ENCODE measurements around the gene HIRA. TPM values are rescaled to one million over a fixed set of nuclear protein-coding genes. Genes with fewer than 3 reads are reported as not detected.
A peak's percentile ranks its signal among the peaks of the same experiment; 100 is the strongest.

HIRA gene
- polyA plus RNA-seq, 2 of the 4 experiments (the other 2 are of a cell fraction), result 12.3 to 16.6 TPM

- TF ChIP-seq FOXS1 (CRISPR knock-in tag; IDR thresholded peaks at IDR 0.05) (peak; percentile 52; the same call in 1 of the 2 replicates), RCOR1 (IDR thresholded peaks at IDR 0.05; ENCODE audit: low read depth, low read length) (no peak), NFE2L2 (conservative IDR thresholded peaks at IDR 0.05; ENCODE audit: low read length) (no peak), CEBPB (IDR thresholded peaks at IDR 0.05) (no peak), MAX (IDR thresholded peaks at IDR 0.05) (peak; percentile 92), RAD21 (conservative IDR thresholded peaks at IDR 0.05 in 1 of 2, IDR thresholded peaks at IDR 0.05 in 1 of 2) (no peak), EP300 (IDR thresholded peaks at IDR 0.05) (no peak), POLR2A (IDR thresholded peaks at IDR 0.05; ENCODE audit: low read length) (peak; percentile 82), HDAC2 (IDR thresholded peaks at IDR 0.05) (no peak), ELK1 (IDR thresholded peaks at IDR 0.05; ENCODE audit: low read depth, low read length) (no peak), ZC3H11A (IDR thresholded peaks at IDR 0.05) (no peak; the same call in 1 of the 2 replicates), HMGXB4 (CRISPR knock-in tag; IDR thresholded peaks at IDR 0.05; ENCODE audit: borderline replicate concordance) (no peak), FOSL2 (IDR thresholded peaks at IDR 0.05) (no peak), FOSL2 (CRISPR knock-in tag; IDR thresholded peaks at IDR 0.05) (0 out of 2 replicates have a peak, but pooled peaks have one; percentile 6), CHD2 (IDR thresholded peaks at IDR 0.05; ENCODE audit: low read length, partially characterized antibody) (no peak), ZSCAN20 (CRISPR knock-in tag; IDR thresholded peaks at IDR 0.05) (no peak), POLR2AphosphoS2 (conservative IDR thresholded peaks at IDR 0.05; ENCODE audit: low read length) (no peak), MAFK (IDR thresholded peaks at IDR 0.05; ENCODE audit: partially characterized antibody) (no peak), ESRRA (IDR thresholded peaks at IDR 0.05; ENCODE audit: borderline replicate concordance, low read length) (no peak), HOXB5 (CRISPR knock-in tag; IDR thresholded peaks at IDR 0.05) (no peak), MYC (IDR thresholded peaks at IDR 0.05; ENCODE audit: borderline replicate concordance, low read length) (peak; percentile 83), RARB (CRISPR knock-in tag; IDR thresholded peaks at IDR 0.05) (no peak), EHMT2 (IDR thresholded peaks at IDR 0.05; ENCODE audit: low read depth) (no peak)
Observed at GRCh38 chr22:19432133-19432851, 759 bp upstream of the HIRA start, which contains the start of gene MRPL40 (continued).

- ATAC-seq (0 out of 6 replicates have a peak, but pooled peaks of 1 of the 2 experiments have one; percentile 8), FAIRE-seq (no peak), DNase-seq (ENCODE audit: low read depth in 1 of 2, low spot score in 1 of 2) (peak; percentile 11 to 26)
- Histone ChIP-seq H3K4me3 (peak overlapping the region; percentile 99), H3K27ac (peak overlapping the region; percentile 93 to 100), H3K4me2 (peak overlapping the region; percentile 98), H3K9me3 (no peaks in the 10 kb centered on the region), H3K4me1 (peaks cover 9% of the 10 kb centered on the region)
- ChIA-PET CTCF (interaction anchor here (1.0 kb wide), 1 partner anchor 251 kb away, joined by 3 read pairs; no protein-coding TSS in a partner anchor), POLR2A (interaction anchor here (0.6 to 2.0 kb wide), 6 partner anchors 17 to 286 kb away, joined by 3 to 5 read pairs (median 4); partner anchors contain the start of genes C22orf39, CDC45, ESS2 and SLC25A1)
- 0% methylated on average over 8 of the region's 53 CpGs for WGBS (ENCODE audit: missing lambda C conversion rate)
- no peak for TF ChIP-seq EP300 (IDR thresholded peaks at IDR 0.05)
- no peak for TF ChIP-seq POLR2AphosphoS2 (conservative IDR thresholded peaks at IDR 0.05; ENCODE audit: low read length)
- TF ChIP-seq NFE2L2 (conservative IDR thresholded peaks at IDR 0.05; ENCODE audit: low read length), result no peak
- 0 out of 2 replicates have a peak, but pooled peaks have one; percentile 25 for TF ChIP-seq PHF8 (IDR thresholded peaks at IDR 0.05; ENCODE audit: borderline replicate concordance, low read depth)
- no peak for TF ChIP-seq RFX5 (IDR thresholded peaks at IDR 0.05)
- no peak for TF ChIP-seq BCL3 (IDR thresholded peaks at IDR 0.05)
- TF ChIP-seq REST (IDR thresholded peaks at IDR 0.05), result no peak
- no peak for TF ChIP-seq GATA3 (IDR thresholded peaks at IDR 0.05; ENCODE audit: borderline replicate concordance)
Observed at GRCh38 chr22:19430890-19431541, 517 bp downstream of the HIRA start.

Data from A549 (cell line).